GM19023 (cell line): ENCODE data around the gene SNX20.

Source experiments
- ATAC-seq: cut with Tn5 transposase; IDR thresholded peaks from one replicate; pipeline ENCODE4 v1.9.1; 2021; ENCODE audit warnings: mild to moderate bottlenecking, moderate library complexity; ENCODE audit not compliant: unreplicated experiment

The SNX20 gene, protein sequence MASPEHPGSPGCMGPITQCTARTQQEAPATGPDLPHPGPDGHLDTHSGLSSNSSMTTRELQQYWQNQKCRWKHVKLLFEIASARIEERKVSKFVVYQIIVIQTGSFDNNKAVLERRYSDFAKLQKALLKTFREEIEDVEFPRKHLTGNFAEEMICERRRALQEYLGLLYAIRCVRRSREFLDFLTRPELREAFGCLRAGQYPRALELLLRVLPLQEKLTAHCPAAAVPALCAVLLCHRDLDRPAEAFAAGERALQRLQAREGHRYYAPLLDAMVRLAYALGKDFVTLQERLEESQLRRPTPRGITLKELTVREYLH

DNA sequence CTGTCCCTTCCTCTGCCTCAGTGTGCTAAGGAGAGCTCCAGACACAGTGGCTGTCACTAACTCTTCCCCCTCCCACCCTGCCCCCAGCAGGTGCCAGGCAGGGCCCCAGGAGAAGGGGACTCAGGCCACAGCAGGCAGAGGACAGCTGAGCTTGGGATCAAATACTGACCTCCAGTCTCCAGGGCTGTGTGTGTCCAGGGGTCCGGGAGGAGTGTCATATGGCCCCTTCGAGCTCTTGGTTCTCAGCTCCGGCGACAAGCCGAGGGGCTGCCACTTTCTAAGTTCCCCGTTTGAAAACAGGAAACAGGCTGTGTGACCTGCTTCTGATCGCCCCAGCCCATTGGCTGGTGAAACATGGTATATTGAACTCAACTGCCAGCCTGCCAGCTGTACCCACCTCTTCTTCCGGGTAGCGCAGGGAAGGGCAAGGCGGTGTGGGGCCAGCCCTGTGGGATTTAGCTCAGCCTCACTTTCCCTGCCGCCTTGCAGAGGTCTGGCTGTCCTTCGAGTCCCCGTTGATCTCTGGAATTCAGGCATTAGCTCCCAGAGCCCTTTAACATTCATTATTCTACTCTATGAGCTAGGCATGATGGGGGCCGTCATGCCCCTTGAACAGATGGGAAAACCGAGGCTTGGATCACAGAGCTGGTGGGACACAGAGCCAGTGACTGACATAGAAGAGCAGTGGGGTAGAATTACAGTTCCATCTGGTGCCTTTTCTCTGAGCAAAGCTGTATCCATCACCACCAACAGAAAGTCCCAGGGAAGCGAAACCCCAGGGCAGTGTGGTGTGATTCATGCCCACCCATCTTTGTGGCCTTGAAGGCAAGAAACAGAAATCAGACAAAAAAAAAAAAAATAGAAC lies at the start of gene SNX20:
Gene SNX20, minus strand, starts transcription at position 292 of the 865 bp plus-strand sequence. CDS start 3,786 bp downstream, outside the sequence.
- peak; percentile 33 for ATAC-seq

DNA sequence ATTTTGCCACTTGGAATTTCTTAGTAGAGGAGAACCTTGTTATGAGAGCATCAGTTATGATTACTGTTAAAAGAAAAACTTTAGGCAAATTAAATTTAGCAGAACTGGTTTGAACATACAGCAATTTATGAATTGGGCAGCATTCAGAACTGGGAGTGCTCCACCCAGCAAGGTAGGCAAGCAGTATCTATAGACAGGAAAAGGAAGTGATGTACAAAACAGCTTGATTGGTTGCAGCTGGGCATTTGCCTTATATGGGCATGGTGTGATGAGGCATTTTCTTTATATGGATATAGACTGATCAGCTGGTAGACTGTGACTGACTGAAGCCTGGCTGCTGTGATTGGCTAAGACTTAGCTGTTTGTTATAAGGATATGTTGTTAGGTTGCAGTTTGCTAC lies 43.2 kb upstream of the SNX20 start:
- no peak for ATAC-seq

DNA sequence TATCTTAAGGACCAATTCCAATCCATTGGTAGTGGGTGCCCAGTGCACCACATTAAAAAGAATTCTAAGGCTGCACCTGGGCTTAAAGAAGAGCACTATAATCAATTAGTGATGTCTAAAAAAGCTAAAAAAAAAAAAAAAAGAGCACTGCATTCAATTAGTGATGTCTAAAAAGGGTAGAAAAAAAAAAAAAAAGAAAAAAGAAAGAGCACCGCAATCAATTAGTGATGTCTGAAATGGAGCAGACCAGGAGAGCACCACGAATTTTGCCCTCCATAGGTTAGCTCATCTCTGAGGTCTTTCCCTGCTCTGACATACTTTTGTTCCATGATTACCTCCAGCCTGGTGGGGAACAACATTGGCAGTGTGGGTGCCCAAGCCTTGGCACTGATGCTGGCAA lies 41.8 kb upstream of the SNX20 start:
- no peak for ATAC-seq

DNA sequence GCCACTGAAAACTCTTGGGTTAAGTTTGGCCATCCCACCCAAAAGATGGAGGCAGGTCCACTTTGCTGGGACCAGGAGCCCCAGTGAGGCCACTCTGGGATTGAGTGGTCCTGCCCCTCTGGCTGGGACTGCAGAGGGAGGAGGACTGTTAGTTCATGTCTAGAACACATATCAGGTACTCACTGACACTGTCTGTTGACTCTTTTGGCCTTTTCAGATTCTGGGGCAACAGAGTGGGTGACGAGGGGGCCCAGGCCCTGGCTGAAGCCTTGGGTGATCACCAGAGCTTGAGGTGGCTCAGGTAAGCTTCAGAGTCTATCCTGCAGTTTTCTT lies 41.3 kb upstream of the SNX20 start:
- no peak for ATAC-seq

DNA sequence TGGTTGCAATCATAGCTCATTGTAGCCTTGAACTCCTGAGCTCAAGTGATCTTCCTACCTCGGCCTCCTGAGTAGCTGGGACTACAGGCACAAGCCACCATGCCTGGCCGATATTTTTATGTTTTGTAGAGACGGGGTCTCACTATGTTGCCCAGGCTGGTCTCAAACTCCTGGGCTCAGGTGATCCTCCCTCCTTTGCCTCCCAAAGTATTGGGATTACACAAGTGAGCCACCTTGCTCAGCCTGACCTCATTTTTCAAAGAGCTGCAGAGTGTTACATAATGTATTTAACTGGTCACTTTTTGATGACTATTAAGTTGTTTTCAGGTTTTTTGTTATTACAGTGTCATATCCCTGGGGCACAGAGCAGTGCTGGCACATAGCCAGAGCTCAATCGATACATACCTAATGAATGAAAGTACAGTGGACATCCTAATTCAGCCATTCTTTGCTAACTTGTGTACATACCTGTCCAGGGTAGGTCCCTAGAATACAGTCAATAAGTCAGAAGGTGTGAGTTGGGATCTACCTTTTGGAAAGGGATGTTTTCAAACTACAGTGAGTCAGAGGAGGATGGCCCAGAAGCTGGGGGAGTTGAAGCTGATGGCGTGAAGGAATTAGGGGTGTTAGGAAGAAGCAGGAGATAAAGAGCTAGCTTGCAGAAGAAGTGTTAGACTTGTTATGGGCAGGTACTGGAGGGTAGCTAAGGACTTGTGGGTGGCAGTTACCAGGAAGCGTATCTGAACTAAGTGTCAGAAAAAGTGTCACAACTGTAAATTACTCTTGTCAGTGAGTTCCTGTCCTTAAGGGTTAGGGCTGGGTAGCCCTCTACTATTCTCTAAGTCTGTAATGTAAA lies 40.7 kb upstream of the SNX20 start:
- no peak for ATAC-seq

DNA sequence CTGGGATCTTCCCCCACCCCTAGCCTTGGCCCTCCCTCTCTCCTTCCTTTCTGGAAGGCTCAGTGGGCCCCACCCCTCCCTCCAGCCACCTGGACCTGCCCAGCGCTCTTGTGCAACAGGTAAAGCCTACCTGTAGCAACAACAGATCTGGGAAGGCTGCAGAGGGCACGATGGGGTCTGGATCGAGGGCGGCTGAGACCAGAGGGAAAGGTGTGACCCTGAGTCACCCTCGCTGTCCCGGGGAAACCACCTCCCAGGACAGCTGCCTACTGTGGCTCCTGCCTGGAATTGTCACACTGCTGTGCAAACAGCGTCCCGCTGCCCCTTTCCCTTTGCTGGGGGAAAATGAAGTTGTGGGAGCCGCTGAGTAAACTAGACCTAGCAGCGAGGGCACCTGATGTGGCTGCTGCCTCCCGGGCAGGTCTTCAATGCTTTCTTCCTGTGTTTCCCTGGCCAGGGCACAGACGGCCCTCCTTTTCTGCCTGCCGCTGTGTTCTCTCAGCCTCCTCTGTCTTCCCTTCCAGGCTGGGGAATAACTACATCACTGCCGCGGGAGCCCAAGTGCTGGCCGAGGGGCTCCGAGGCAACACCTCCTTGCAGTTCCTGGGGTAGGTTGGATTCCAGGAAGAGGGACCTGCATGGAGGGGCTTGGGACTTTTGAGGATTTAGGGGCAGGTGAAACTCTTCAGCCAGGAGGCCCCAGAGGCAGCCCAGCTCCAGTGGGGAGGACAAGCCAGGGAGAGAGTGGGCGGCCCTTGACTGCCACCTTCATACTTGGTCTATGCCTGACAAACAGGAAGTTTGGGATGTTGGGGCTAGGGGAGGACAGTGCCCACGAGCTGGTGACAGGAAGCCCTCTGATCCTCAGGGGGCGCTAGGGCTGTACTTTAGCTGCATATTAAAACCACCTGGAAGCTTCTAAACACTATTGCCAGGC lies 38.6 kb upstream of the SNX20 start:
- ATAC-seq: no peak

DNA sequence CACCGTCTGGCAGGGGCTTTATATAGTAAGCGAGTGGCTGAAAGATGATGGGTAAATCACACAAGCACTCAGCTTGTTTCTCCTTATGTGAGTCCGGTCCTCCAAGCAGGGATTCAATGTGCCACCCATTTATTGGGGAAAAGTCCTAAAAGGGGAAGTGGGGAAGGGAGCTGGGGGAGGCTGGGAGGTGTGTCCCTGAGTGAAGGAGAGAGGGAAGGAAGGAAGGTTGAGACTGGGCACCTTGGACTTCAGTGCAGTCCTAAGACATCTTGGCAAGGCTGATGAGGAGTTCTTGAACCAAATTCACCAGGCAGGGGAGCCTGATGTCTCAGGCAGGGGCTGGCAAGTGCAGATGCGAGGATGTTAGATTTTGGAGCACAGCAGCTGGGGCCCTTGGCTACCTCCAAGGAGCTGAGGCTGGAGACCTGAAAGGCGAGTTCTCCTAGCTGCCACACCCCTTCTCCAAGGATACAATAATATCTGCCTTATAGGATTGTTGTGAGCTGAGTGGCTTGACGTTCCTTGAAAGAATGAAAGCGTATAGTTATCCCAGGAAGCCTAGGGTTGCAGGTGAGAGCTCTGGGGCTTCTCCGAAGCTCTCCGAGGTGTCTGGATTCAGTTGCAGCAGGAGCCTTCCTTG lies 37.8 kb upstream of the SNX20 start:
- no peak for ATAC-seq

- ATAC-seq: no peak
These were observed 37.1 kb upstream of the SNX20 start for GRCh38 chr16:50718061-50718760.

GRCh38 chr16:50717494-50717893 lies 36.4 kb upstream of the SNX20 start:
- ATAC-seq: no peak

- ATAC-seq: no peak
These were observed 36.0 kb upstream of the SNX20 start for GRCh38 chr16:50717091-50717490.

DNA sequence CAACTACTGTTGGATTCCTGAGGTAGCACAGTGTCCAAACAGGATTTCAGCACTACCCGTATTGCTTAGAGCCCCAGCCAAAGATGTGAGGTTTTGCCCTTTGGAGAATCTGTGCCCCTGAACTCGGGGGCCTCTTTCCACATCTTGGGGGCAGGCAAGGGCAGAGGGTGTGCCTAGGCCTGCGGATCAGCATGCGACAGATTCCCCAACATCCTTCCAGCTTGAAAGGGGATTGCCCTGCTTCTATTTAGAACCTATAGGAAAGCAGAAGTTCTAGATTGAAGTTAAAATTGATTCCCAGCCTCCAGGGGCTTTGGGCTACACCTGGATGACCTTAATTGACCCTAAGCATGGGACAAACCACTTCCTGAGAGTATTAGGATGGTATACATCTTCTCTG lies 31.8 kb upstream of the SNX20 start:
- no peak for ATAC-seq

- ATAC-seq: no peak
These were observed 31.4 kb upstream of the SNX20 start for GRCh38 chr16:50712560-50712898.

- no peak for ATAC-seq
These were observed 30.9 kb upstream of the SNX20 start for GRCh38 chr16:50711862-50712559.

DNA sequence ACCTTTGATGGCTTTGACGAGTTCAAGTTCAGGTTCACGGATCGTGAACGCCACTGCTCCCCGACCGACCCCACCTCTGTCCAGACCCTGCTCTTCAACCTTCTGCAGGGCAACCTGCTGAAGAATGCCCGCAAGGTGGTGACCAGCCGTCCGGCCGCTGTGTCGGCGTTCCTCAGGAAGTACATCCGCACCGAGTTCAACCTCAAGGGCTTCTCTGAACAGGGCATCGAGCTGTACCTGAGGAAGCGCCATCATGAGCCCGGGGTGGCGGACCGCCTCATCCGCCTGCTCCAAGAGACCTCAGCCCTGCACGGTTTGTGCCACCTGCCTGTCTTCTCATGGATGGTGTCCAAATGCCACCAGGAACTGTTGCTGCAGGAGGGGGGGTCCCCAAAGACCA lies 29.9 kb upstream of the SNX20 start:
- ATAC-seq: no peak

- ATAC-seq: no peak
These were observed 28.9 kb upstream of the SNX20 start for GRCh38 chr16:50709980-50710379.

- no peak for ATAC-seq
These were observed 28.1 kb upstream of the SNX20 start for GRCh38 chr16:50709061-50709684.

DNA sequence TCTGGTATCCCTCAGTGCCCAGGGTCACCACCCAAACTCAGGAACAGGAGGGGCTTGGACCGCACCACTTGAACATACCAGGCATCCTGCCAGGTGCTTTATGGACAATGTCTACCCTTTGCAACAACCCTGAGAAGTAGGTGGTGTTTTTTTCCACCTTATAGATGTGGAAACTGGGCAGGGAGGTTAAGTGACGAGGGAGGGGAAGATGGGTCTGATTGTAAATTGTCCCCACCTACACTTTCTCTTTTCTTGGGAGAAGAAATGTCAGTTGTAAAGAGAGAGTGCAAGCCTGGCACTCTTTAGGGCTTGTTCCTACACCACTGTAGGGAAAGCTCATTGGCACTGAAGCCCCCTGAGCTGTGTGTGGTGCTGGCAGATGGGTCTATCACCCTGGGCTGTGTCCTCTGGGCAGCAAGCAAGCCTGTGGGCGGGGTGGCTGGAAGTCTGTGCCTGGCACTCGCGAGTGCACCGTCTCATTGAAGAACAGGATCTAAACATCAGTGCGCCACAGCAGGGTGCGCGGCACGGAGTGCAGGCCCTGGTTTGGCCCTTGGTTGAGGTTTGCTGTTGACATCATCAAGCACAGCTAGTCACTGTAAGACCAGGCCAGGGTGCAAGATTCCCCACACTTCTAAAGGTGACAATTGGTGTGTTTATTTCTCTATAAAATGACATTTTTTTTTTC lies 27.4 kb upstream of the SNX20 start:
- no peak for ATAC-seq

- ATAC-seq: no peak
These were observed 25.1 kb upstream of the SNX20 start for GRCh38 chr16:50706250-50706649.
